NCI-H510A (cell line): ENCODE measurements around the gene TBC1D3C.
"Not testable (repeated sequence)": the region's sequence is repeated elsewhere in the genome, so short reads cannot be mapped to it uniquely, and the experiment has no call there.

Experiments used
- DNase-seq: peaks from one replicate; lab custom pipeline; 2025; lab: John Stamatoyannopoulos, UW

The TBC1D3C gene

DNA sequence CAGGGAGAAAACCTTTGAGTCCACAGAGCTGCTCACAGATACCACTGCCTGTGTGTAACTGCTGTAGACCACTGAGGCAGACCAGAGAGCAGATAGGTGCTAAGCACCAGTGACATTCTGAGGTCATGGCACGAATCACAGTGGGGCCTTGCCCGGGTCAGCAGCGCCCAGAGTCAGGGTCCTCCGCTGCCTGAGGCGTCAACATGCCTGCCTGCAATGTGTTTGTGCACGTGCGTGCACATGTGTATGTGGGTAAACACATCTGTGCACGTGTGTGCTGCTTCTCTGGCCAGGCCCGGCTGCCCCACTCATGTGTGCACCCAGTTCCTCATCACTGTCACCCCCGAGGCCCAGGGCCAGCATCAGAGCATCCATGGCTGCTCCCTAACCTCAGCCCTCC is at the start of gene TBC1D3C:
TSS of gene TBC1D3C (minus strand) at position 101 of the 400 bp plus-strand sequence. CDS start 1,568 bp downstream, outside the sequence.
- not testable (repeated sequence) for DNase-seq

DNA sequence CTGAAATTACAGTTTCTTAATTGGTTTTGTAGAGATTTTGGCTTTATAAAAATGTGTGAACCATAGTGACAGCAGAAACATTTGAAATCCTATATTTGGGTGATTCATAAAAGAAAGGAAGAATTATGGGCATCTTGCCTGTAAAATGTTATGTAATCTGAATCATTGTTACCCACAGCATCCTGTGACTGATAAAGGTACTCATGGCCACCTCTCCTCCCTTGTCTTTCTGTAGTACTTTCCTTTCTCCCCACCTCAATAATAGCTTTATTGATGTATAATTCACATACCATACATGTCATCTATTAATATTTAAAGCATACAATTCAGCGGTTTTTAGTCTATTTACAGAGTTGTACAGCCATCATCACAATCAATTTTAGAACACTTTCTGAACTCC is 30.8 kb upstream of the TBC1D3C start:
- DNase-seq: not testable (repeated sequence)

DNA sequence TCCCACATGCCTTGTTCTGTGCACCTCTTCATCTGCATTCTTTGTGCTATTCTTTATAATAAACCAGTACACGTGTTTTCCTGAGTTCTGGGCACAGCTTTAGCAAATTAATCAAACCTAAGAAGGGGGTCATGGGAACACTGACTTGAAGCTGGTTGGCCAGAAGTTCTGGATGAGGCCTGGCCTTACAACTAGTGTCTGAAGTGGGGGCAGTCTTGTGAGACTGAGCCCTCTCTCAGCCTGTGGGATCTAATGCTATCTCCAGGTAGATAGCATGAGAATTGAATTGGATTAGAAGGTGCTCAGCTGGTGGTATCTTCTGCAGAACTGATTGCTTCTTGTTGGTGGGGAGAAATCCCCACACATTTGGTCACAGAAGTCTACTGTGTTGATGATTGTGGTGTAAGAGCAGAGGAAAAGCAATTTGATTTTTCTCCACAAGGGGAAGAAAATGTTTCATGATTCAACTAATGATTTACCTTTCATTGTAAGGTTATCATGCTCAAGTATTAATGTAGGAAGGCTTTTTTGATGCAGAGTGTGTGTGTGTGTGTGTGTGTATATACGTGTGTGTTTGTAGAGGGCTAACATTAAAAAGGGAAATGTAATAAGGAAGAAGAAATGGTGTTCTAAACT is 25.7 kb upstream of the TBC1D3C start:
- DNase-seq: not testable (repeated sequence)

DNA sequence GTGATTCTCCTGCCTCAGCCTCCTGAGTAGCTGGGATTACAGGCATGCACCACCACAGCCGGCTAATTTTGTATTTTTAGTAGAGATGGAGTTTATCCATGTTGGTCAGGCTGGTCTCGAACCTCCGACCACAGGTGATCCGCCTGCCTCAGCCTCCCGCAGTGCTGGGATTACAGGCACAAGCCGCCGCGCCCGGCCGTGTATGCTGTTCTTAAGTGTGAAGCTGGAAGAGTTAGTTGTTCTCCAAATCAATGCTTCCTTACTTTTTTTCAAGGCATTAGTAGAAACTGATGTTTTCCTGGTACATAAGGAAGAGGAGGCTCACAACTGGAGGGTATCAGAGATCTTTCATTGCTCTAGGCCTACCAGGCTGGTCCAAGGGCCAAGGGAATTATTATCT is 19.7 kb upstream of the TBC1D3C start:
- not testable (repeated sequence) for DNase-seq

DNA sequence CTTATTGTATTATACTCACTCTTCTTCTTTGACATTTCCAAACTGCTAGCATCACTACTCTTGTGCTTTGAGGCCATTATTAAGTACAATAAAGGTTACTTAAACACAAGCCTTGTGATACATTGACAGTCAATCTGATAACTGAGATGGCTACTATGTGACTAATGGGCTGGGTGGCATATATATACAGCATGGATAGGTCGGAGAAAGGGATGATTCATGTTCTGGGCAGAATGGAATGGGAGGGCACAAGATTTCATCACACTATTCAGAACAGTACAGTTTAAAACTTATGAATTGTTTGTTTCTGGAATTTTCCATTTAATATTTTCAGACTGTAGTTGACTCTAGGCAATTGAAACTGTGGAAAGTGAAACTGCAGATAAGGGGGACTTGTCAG is 18.9 kb upstream of the TBC1D3C start:
- not testable (repeated sequence) for DNase-seq
